Body of pancreas (tissue), 4 donors: ENCODE results near the gene DPY19L1.
"Not testable (repeated sequence)": the region's sequence is repeated elsewhere in the genome, so short reads cannot be mapped to it uniquely, and the experiment has no call there.

Experiments used
- CTCF ChIP-seq, 7 experiments: fragments of 450-650 bp in 4 of 7; fragments of 200-600 bp in 3 of 7; sonication (generic) in 3 of 7; IDR thresholded peaks; one replicate each; pipeline ENCODE4 v1.5.1; 2016 to 2019; ENCODE audit warnings: antibody characterized with exemption in 7 of 7
- POLR2A ChIP-seq, 3 donors: fragments of 450-650 bp; IDR thresholded peaks; one replicate each; pipeline ENCODE4 v1.6.1; 2016; ENCODE audit warnings: antibody characterized with exemption in 3 of 3, mild to moderate bottlenecking in 2 of 3

- not testable (repeated sequence) for TF ChIP-seq POLR2A, CTCF (IDR thresholded peaks at IDR 0.05)
These were observed 48.7 kb downstream of the DPY19L1 start for GRCh38 chr7:34988442-34989125.
